MCF 10A (cell line): ENCODE results near the gene TCHP. TPM values are rescaled to one million over a fixed set of nuclear protein-coding genes. Genes with fewer than 3 reads are reported as not detected.
A peak's percentile ranks its signal among the peaks of the same experiment; 100 is the strongest.
"Not testable (repeated sequence)": the region's sequence is repeated elsewhere in the genome, so short reads cannot be mapped to it uniquely, and the experiment has no call there.

ENCODE experiments used
- BruUV-seq: library from RNA; stranded (reverse); fragments of 400-500 nt; replicated peaks from 2 replicates; lab custom pipeline; 2021; lab: Mats Ljungman, UMichigan
- CTCF ChIA-PET: fragments of 300-600 bp; sonication (Branson Sonifier 250); formaldehyde crosslinking; extraction: SDS; loops from one replicate; lab custom pipeline; 2021; ENCODE audit warnings: antibody characterized with exemption, inconsistent platforms; lab: Yijun Ruan, JAX
- POLR2A ChIA-PET: fragments of 300-600, 350-650 bp; sonication (Branson Sonifier 250); formaldehyde crosslinking; extraction: SDS; loops from one replicate; lab custom pipeline; 2020; ENCODE audit warnings: antibody characterized with exemption, inconsistent platforms; lab: Yijun Ruan, JAX
- DNase-seq: peaks from one replicate; pipeline ENCODE4 v3.0.0-alpha.2; 2018; ENCODE audit not compliant: unreplicated experiment
- H3K27ac Mint-ChIP-seq: one replicate; pipeline ENCODE4 v1.8.0; 2022; ENCODE audit warnings: mild to moderate bottlenecking, low read depth, mixed read lengths; ENCODE audit not compliant: unreplicated experiment
- H3K27me3 Mint-ChIP-seq: one replicate; pipeline ENCODE4 v1.8.0; 2022; ENCODE audit warnings: mixed read lengths; ENCODE audit not compliant: insufficient read depth, unreplicated experiment
- H3K36me3 Mint-ChIP-seq: one replicate; pipeline ENCODE4 v1.8.0; 2022; ENCODE audit warnings: mild to moderate bottlenecking, moderate library complexity, mixed read lengths; ENCODE audit not compliant: insufficient read depth, unreplicated experiment
- H3K4me1 Mint-ChIP-seq: one replicate; pipeline ENCODE4 v1.8.0; 2022; ENCODE audit warnings: mixed read lengths; ENCODE audit not compliant: insufficient read depth, unreplicated experiment
- H3K4me3 Mint-ChIP-seq: one replicate; pipeline ENCODE4 v1.8.0; 2022; ENCODE audit warnings: mild to moderate bottlenecking, moderate library complexity, mixed read lengths; ENCODE audit not compliant: unreplicated experiment
- H3K9me3 Mint-ChIP-seq: one replicate; pipeline ENCODE4 v1.8.0; 2022; ENCODE audit warnings: mixed read lengths; ENCODE audit not compliant: unreplicated experiment
- intact Hi-C: fragments of 100-400 bp; cut with micrococcal nuclease; formaldehyde crosslinking; loops from 2 replicates; pipeline ENCODE4 v1.14.1; 2022
- total RNA-seq: library from RNA; stranded (reverse); gene quantifications from 2 replicates; pipeline ENCODE4 v1.2.3, GENCODE V29; 2022
- TF ChIP-seq, protein P1 (sequence below): fragments of 200-600 bp; IDR thresholded peaks from one replicate; pipeline ENCODE4 v1.8.0; 2022; ENCODE audit warnings: antibody characterized with exemption, mild to moderate bottlenecking; ENCODE audit not compliant: unreplicated experiment

The TCHP gene
- total RNA-seq, 1 experiment from 2014 or later, result 36.3 TPM

GRCh38 chr12:109893261-109893995 is 6.6 kb upstream of the TCHP start:
- no peak for DNase-seq
- CTCF ChIA-PET, result interaction anchor here (1.0 to 1.1 kb wide), 2 partner anchors 85 to 88 kb away, joined by 3 to 4 read pairs; no protein-coding TSS in a partner anchor
- Mint-ChIP-seq H3K4me3 (no peak overlapping the region), H3K9me3 (no peaks in the 10 kb centered on the region), H3K27ac (no peak overlapping the region), H3K4me1 (peaks cover 12% of the 10 kb centered on the region), H3K27me3 (no peaks in the 10 kb centered on the region), H3K36me3 (no peaks in the 10 kb centered on the region)
- POLR2A ChIA-PET, result no interaction called here
- TF ChIP-seq, protein P1, sequence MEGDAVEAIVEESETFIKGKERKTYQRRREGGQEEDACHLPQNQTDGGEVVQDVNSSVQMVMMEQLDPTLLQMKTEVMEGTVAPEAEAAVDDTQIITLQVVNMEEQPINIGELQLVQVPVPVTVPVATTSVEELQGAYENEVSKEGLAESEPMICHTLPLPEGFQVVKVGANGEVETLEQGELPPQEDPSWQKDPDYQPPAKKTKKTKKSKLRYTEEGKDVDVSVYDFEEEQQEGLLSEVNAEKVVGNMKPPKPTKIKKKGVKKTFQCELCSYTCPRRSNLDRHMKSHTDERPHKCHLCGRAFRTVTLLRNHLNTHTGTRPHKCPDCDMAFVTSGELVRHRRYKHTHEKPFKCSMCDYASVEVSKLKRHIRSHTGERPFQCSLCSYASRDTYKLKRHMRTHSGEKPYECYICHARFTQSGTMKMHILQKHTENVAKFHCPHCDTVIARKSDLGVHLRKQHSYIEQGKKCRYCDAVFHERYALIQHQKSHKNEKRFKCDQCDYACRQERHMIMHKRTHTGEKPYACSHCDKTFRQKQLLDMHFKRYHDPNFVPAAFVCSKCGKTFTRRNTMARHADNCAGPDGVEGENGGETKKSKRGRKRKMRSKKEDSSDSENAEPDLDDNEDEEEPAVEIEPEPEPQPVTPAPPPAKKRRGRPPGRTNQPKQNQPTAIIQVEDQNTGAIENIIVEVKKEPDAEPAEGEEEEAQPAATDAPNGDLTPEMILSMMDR, result no peak
- intact Hi-C loops, result no loop called here
- no TSS peak for BruUV-seq

- H3K27me3 Mint-ChIP-seq, result no peaks in the 10 kb centered on the region
- intact Hi-C loops, result no loop called here
- no peak overlapping the region for H3K27ac Mint-ChIP-seq
- H3K36me3 Mint-ChIP-seq, result no peaks in the 10 kb centered on the region
- no peak for DNase-seq
- H3K4me1 Mint-ChIP-seq, result peaks cover 3% of the 10 kb centered on the region
- TF ChIP-seq, protein P1, result no peak
- H3K4me3 Mint-ChIP-seq, result no peak overlapping the region
- POLR2A ChIA-PET, result no interaction called here
- CTCF ChIA-PET, result interaction anchor here (1.2 kb wide), 1 partner anchor 34 kb away, joined by 4 read pairs; no protein-coding TSS in a partner anchor
- BruUV-seq, result no TSS peak
- no peaks in the 10 kb centered on the region for H3K9me3 Mint-ChIP-seq
Observed at GRCh38 chr12:109894939-109895338, 5.1 kb upstream of the TCHP start.

- POLR2A ChIA-PET, result interaction anchor here (0.7 kb wide), 1 partner anchor 93 kb away, joined by 3 read pairs; no protein-coding TSS in a partner anchor
- no peak for DNase-seq
- H3K9me3 Mint-ChIP-seq, result no peaks in the 10 kb centered on the region
- H3K27ac Mint-ChIP-seq, result no peak overlapping the region
- CTCF ChIA-PET, result interaction anchor here (0.8 to 1.2 kb wide), 3 partner anchors 32 to 91 kb away, joined by 3 to 4 read pairs (median 4); no protein-coding TSS in a partner anchor
- no TSS peak for BruUV-seq
- intact Hi-C loops, result no loop called here
- H3K4me1 Mint-ChIP-seq, result peaks cover 11% of the 10 kb centered on the region
- no peak overlapping the region for H3K4me3 Mint-ChIP-seq
- no peaks in the 10 kb centered on the region for H3K27me3 Mint-ChIP-seq
- TF ChIP-seq, protein P1, result no peak
- H3K36me3 Mint-ChIP-seq, result no peaks in the 10 kb centered on the region
Observed at GRCh38 chr12:109896188-109896587, 3.9 kb upstream of the TCHP start.

GRCh38 chr12:109897029-109897428 is 3.0 kb upstream of the TCHP start:
- Mint-ChIP-seq H3K4me1 (peaks cover 20% of the 10 kb centered on the region), H3K36me3 (peaks cover 3% of the 10 kb centered on the region), H3K27ac (no peak overlapping the region), H3K4me3 (no peak overlapping the region), H3K27me3 (no peaks in the 10 kb centered on the region), H3K9me3 (no peaks in the 10 kb centered on the region)
- POLR2A ChIA-PET, result interaction anchor here (0.7 to 1.2 kb wide), 2 partner anchors 9 to 92 kb away, joined by 3 to 4 read pairs; no protein-coding TSS in a partner anchor
- intact Hi-C loops, result no loop called here
- DNase-seq, result no peak
- no TSS peak for BruUV-seq
- TF ChIP-seq, protein P1, result no peak
- CTCF ChIA-PET, result interaction anchor here (1.2 kb wide), 1 partner anchor 92 kb away, joined by 3 read pairs; no protein-coding TSS in a partner anchor

DNA sequence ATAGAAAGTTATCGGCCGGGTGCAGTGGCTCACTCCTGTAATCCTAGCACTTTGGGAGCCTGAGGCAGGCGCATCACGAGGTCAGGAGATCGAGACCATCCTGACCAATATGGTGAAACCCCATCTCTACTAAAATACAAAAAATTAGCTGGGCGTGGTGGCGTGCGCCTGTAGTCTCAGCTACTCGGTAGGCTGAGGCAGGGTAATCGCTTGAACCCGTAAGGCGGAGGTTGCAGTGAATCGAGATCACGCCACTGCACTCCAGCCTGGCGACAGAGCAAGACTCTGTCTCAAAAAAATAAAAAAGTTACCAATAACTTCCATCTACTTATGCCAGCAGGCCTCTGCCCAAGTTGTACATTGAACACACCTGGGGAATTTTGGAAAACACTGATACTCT is 729 bp upstream of the TCHP start:
- H3K36me3 Mint-ChIP-seq, result peaks cover 16% of the 10 kb centered on the region
- H3K9me3 Mint-ChIP-seq, BruUV-seq, intact Hi-C loops, H3K27me3 Mint-ChIP-seq, DNase-seq: not testable (repeated sequence)
- CTCF ChIA-PET, result interaction anchor here (0.6 to 2.3 kb wide), 5 partner anchors 11 to 94 kb away, joined by 3 to 9 read pairs (median 3); no protein-coding TSS in a partner anchor
- H3K4me3 Mint-ChIP-seq, result peak overlapping the region; percentile 98
- POLR2A ChIA-PET, result interaction anchor here (0.7 to 4.2 kb wide), 3 partner anchors 10 to 299 kb away, joined by 4 to 45 read pairs (median 12); no protein-coding TSS in a partner anchor
- peak overlapping the region; percentile 97 for H3K27ac Mint-ChIP-seq
- H3K4me1 Mint-ChIP-seq, result peaks cover 20% of the 10 kb centered on the region
